SU-DHL-6 (cell line): ENCODE results near the gene ZNF618.

Source experiments
- EZH2phosphoT487 ChIP-seq: fragments of 200-600 bp; sonication (generic), shearing (Covaris generic); conservative IDR thresholded peaks from 2 replicates; pipeline ENCODE4 v1.6.1; 2018; ENCODE audit warnings: mild to moderate bottlenecking, antibody characterized with exemption, low read length, moderate library complexity, mixed read lengths
- TF ChIP-seq, protein P1 (sequence below): fragments of 200-600 bp; sonication (generic); IDR thresholded peaks from one replicate; pipeline ENCODE4 v1.5.1; 2017; ENCODE audit warnings: antibody characterized with exemption, mild to moderate bottlenecking, low read length, moderate library complexity; ENCODE audit not compliant: insufficient read depth, poor library complexity, severe bottlenecking

DNA sequence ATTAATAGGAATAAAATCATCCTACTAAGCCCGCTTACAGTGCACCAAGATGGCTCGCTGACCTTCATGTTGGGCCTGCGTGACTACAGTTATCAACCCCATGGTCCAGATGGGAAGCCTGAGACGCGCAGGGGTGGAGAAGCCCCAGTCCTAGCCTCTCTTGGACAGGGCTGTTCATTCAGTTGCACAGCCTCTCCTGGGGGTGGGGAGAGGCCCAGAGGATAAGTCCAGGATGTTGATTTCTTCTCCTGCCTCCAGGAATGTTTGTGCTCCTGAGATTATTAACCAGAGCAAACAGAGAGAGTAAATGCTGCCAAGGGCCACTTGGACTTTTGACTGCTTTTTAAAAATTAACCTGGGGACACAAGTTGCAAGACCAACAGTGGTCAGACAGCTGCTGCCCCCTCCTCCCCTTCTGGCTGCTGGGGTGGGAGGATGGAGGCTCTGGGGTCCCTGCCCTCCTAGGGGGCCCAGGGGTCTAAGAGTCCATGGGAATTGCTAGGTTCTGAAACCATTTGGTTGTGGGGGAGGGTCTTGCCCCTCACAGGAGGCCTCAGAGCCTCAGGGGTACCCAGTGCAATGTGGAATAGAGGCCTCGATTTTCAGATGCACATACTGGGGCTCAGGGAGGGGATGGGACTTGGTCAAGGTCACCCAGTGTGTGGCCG lies 204.8 kb downstream of the ZNF618 start:
- TF ChIP-seq, protein P1, sequence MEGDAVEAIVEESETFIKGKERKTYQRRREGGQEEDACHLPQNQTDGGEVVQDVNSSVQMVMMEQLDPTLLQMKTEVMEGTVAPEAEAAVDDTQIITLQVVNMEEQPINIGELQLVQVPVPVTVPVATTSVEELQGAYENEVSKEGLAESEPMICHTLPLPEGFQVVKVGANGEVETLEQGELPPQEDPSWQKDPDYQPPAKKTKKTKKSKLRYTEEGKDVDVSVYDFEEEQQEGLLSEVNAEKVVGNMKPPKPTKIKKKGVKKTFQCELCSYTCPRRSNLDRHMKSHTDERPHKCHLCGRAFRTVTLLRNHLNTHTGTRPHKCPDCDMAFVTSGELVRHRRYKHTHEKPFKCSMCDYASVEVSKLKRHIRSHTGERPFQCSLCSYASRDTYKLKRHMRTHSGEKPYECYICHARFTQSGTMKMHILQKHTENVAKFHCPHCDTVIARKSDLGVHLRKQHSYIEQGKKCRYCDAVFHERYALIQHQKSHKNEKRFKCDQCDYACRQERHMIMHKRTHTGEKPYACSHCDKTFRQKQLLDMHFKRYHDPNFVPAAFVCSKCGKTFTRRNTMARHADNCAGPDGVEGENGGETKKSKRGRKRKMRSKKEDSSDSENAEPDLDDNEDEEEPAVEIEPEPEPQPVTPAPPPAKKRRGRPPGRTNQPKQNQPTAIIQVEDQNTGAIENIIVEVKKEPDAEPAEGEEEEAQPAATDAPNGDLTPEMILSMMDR = no peak
- no peak for TF ChIP-seq EZH2phosphoT487
